Superior temporal gyrus (tissue), 1 donor: Measurements from ENCODE around the gene RNF111.

Experiments used
- DNase-seq: peaks from one replicate; pipeline ENCODE4 v3.0.0-alpha.2; 2016; ENCODE audit errors: extremely low spot score

RNF111 gene

DNA sequence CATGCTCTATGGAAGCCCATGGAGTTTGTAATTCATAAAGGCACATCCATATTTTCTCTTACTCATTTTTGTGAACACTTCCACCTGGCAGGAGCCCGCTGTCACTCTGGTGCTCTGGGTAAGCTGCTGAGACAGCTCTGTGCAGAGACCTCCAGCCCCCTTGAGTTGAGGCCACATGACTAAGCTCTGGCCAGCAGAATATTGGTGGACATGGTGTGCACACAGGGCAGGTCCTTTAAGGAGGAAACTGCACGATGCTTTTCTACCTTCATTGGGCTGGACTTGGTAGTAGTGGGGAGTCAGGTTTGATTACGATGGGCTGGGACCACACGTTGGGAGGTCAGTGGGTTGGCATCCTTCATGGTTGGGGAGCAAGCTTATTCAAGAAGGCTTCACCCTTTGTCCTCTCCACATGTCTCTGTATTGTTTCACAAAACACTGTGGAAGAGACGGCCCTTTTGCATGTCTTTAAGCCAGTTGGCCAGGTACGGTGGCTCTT is 146.5 kb downstream of the RNF111 start:
- no peak for DNase-seq

DNA sequence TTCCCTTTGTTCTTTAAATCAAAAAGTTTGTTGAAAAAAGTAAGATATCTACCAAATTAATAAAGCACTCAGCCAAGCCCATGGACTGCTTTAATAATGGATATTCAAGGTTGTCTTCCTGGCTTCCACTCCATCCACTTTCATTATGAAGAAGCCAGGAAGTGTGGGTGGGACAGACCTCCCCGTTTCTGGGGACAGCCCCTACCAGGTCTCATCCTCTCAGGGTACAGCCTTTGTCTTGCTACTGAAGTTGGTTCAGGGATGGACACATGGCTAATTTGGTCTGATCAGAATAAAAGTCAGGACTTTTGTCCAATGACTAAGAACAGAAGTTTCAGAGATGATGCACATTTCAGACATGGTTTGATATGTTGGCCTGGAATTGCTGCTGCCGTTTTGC is 150.1 kb downstream of the RNF111 start:
- DNase-seq = no peak

DNA sequence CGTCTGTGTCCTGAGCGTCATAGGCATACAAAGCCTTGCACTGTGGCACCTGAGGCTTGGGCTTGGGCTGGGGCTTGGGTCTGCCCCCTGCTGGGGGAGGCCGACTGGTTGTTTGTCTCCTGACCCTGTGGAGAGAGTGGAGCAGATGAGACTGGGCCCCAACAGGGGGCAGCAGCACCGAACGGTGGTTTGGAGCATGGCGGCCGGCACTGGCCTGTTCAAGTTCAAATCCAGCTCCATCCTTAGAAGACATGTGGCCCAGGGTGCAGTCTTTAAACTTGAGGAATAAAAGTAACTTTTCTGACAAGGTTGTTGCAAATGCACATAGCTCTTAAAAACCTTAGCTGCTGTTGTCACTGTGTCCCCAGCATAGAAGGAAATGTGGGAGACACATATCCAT is 150.8 kb downstream of the RNF111 start:
- DNase-seq = no peak

- no peak for DNase-seq
Observed at GRCh38 chr15:59140422-59141226, 153.2 kb downstream of the RNF111 start.

DNA sequence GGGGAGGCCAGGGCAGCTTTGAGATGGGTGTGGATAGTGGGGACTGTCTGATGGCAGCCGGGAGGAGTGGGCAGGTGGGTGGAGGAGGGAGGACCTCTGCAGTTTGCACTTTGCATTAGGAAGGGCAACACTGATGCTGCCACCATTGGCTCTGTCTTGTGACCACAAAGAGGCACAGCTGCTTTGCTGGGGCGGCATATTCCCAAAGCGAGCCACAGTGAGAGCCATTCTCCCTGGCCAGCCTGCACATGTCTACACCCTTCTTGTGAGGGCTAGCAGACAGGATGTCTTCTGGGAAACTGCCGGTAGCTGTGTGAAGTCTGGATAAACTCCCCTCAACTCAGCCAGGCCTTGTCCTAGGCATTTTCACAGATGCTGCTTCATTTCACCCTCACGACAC is 155.8 kb downstream of the RNF111 start:
- no peak for DNase-seq

GRCh38 chr15:59144594-59144993 is 157.1 kb downstream of the RNF111 start:
- peak; percentile 52 for DNase-seq
